ENCODE data around the gene MCM3AP.
"Not testable (repeated sequence)": the region's sequence is repeated elsewhere in the genome, so short reads cannot be mapped to it uniquely, and the experiment has no call there.

Gene MCM3AP

GRCh38 chr21:46310260-46310659 lies 24.8 kb upstream of the MCM3AP start:
- DNase-seq, result not testable (repeated sequence)

DNA sequence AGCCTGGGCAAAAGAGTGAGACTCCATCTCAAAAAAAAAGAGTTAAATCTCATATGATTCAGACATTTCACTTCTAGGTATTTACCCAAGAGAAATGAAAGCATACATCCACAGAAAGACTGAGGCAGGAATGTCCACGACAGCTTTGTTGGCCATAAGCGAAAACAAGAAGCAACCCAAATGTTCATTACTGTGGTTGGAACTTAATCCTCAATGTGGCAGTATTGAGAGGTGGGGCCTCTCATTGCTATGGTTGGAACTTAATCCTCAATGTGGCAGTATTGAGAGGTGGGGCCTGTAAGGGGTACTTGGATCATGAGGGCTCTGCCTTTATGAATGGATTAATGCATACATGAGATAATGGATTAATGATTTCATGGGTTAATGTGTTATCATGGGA lies 23.0 kb upstream of the MCM3AP start:
- no peak for DNase-seq

DNA sequence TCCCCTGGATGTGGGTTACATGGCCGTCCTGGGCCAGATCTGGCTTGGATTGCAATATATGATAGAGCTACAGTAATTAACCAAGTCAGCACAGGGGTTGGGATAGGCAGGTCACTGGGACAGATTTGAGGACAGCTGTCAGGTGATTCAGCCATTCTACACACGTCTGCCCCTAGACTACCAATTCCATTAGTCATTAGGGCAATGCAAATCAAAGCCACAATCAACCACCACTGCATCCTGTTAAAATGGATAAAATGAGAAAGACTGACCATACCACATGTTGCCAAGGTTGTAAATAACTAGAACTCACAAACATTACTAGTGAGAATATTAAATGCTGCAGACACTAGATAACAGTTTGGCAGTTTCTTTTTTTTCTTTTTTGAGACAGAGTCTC lies 22.2 kb upstream of the MCM3AP start:
- no peak for DNase-seq

DNA sequence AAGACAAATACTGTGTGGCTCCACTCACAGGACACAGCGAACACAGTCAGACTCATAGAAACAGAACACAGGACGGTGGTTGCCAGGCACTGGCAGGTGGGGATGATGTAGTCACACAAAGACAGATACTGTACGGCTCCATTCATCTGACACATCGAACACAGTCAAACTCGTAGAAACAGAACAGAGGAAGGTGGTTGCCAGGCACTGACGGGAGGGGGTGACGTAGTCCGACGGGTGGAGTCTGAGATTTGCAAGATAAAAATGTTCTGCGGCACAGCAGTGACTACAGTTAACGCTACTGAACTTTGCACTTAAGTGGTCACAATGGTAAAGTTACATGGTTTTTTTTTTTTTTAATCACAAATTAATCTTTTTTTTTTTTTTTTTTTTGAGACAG lies 19.5 kb upstream of the MCM3AP start:
- DNase-seq, result no peak

- DNase-seq, result no peak
Measured at GRCh38 chr21:46304437-46304836, 19.0 kb upstream of the MCM3AP start.

DNA sequence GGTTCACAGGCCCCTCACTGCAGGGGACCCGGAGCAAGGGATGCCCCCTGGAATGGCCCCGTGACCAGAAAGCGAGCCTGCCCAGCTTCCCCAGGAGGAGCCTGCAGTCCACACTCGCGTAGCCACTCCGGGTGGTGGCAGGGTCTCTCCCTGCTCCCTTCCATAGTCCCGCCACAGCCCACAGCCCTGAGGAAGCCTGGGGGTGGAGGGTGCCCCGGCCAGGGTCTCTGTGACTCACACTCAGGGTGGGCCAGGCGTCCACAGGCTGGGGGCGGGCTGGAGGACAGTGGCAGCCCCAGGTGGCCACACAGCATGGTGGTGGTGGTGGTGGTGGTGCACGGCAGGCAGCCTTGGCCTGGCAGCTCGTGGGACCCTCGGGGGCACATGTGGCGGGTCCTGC lies 16.3 kb upstream of the MCM3AP start:
- DNase-seq, result no peak

DNA sequence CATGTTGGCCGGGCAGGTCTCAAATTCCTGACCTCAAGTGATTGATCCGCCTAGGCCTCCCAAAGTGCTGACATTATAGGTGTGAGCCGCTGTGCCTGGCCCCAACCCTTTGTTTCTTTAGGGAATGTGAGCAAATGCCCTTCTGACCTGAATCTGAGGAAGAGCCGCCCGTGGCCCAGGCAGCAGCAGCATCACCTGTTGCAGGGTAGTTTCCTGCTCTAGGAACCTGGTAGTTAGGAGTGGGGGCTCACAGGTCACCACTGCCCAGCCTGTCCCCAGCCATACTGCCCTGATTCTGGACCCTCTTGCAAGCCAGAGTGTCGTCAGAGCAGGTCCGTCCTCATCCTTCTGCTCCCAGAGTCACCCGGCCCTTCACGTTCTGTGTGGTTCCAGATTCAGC lies 13.8 kb upstream of the MCM3AP start:
- no peak for DNase-seq

DNA sequence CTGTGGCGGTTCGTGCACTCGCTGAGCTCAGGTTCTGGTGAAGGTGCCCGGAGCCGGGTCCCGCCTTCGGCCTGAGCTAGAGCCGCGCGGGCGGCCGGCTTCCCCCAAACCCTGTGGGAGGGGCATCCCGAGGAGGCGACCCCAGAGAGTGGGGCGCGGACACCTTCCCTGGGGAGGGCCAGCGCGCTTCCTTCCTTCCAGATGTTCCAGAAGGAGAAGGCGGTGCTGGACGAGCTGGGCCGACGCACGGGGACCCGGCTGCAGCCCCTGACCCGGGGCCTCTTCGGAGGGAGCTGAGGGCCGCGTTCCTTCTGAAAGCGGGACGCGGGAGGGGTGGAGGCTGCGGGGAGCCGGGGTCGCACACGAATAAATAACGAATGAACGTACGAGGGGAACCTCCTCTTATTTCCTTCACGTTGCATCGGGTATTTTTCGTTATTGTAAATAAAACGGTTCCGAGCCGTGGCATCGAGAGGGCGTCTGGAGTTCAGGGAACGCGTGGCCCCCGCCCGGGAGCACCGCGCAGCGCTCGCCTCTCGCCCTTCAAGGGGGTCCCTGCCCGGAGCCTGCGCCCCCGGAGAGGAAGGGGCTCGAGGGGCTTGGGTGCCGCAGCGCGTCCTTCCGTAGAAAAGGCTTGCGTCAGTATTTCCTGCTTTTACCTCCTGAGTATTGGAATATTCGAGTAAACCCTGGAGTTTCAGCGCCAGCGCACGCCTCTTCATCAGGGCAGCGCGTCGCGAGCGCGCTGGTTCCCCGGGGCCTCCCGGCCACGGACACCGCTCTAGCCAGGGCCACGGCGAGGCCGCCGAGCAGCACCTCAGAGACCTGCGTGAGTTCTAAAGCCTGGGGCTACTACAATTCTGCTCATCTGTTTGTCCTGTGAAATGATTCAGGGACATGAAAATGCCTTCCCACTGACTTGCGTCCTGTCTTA lies 12.2 kb upstream of the MCM3AP start:
- DNase-seq, result no peak

- no peak for DNase-seq
Measured at GRCh38 chr21:46295996-46296752, 10.8 kb upstream of the MCM3AP start.

GRCh38 chr21:46295177-46295770 lies 9.9 kb upstream of the MCM3AP start:
- no peak for DNase-seq

DNA sequence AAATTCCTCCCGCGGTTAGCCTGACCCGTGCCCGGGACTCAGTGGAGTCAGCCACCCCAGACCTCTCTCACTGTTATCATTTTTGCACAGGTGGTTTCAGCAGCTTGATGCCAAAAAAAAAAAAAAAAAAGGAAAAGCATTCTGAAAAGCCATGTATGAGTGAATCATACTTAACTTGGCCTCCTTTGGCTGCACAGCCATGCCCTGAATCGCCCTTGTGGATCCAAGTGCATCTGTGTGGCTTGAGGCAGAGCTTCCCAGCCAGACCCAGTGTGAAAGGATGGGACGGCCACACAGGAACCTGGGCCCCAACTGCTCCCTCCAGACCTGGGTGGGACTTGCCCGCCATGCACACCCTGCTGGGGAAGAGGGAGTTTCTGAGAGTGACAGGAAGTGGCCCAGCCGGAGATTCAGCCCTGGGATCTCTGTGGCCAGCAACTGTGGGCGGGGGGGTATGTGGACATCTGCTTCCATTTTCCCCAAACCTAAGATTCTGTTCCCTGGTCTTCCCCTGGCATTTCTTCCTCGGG lies 9.3 kb upstream of the MCM3AP start:
- no peak for DNase-seq

GRCh38 chr21:46291561-46291960 lies 6.2 kb upstream of the MCM3AP start:
- no peak for DNase-seq

DNA sequence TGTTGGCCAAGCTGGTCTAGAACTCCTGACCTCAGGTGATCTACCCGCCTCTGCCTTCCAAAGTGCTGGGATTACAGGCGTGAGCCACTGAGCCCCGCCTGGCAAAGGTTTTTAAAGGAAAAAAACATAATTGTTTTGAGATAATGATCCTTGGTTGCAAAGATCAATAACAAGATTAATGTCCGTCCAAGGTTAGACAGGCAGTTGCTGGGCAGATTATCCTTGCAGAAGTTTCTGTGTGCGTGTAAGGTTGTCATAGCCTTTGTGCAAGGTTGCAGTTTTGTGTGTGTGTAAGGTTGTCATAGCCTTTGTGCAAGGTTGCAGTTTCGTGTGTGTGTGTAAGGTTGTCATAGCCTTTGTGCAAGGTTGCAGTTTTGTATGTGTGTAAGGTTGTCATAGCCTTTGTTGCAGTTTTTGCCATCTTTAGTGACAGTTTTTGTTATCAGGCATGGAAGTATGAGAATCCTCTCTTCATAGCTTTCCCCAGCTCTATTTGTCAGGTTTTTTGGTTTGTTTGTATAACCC lies 4.3 kb upstream of the MCM3AP start:
- no peak for DNase-seq

- no peak for DNase-seq
Measured at GRCh38 chr21:46287541-46287940, 2.1 kb upstream of the MCM3AP start.

GRCh38 chr21:46286648-46287002 lies 1.2 kb upstream of the MCM3AP start:
- DNase-seq, result no peak

DNA sequence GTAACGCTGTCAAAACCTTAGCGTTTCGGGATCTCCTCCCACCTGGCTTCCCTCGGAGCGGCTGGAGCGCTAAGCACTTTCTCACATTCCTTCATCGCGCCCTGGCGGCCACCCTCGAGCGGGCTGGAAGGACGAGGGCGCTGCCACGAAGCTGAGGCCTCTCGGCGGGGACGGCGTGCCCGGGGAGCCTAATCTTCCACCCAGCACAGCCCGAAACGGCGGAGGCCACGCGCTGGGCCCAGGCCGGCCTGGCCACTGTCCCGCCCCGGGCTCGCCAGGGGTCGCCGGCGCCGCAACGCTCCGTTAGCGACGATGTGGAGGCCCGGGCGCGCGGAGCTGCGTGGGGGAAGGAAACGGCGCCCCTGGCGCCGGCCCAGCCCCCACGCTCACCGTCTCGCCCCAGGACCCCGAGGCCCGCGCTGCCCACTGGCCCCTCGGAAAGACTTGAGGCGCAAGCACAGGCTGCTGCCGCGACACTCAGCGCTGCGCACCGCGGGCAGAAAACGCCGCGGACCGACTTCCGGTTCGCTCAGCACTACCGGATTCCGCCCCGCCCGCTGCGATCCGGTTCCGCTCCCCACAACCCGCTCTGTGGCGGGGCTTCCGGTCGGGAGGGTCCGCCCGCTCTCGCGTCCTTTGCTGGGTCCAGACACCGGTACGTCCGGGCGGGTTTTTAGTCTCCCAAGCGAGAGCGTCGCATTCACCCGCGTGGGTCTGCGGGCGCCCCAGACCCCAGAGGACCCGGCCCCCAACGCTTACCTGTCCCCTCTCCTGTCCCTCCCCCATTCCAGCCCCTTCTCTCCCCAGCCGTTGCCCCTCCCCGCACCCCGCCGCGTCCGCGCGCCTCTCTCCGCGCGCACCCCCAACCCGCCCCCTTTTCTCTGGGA lies 593 bp upstream of the MCM3AP start, which contains the start of gene YBEY:
YBEY (plus strand) TSS at position 582 of the 887 bp plus-strand sequence. CDS start 572 bp downstream, outside the sequence.
- DNase-seq, result peak; percentile 83 to 93

GRCh38 chr21:46284733-46285132 lies 678 bp downstream of the MCM3AP start:
- no peak for DNase-seq

- peak; percentile 27 to 44 for DNase-seq
Measured at GRCh38 chr21:46284077-46284644, 1.2 kb downstream of the MCM3AP start.

DNA sequence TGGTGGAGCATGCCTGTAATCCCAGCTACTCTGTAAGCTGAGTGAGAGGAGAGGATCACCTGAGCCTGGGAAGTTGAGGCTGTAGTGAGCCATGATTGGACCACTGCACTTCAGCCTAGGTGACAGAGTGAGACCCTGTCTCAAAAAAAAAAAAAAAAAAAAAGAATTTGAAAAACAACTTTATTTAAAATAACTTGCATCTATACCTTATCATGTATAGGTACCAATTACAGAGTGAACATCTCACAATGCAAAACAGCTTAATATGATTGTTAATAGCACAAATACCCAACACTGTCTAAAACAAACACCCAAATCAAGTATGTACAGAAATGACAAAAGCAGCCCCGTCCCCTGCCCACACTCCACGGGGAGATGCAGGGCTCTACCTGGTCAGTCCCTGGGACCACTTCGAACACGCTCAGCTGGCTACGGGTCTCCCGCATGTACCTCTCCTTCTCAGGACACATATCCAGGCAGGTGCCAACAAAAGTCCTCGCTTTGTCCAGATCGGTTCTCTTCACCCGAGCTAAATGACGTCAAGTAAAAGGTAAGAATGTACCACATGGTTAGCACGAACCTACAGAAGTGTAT lies 10.5 kb downstream of the MCM3AP start:
- DNase-seq, result no peak

DNA sequence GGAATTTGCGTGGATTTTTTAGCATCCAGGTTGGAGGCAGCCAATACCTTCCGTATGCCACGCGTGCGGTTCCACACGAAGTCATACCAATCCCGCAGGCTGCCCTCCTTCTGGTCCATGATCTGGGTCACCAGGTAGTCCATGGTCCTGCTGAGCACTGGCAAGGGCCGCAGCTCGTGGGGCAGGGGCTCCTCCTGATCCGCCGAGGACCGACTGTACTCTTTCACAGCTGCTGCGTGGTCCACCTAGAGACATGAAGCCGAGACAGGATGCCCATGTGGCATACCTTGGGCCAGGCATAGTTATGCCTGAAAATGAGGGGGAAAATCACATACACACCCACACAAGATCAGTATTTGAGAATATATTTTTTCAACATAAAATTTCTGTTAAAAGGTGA lies 12.1 kb downstream of the MCM3AP start:
- no peak for DNase-seq

DNA sequence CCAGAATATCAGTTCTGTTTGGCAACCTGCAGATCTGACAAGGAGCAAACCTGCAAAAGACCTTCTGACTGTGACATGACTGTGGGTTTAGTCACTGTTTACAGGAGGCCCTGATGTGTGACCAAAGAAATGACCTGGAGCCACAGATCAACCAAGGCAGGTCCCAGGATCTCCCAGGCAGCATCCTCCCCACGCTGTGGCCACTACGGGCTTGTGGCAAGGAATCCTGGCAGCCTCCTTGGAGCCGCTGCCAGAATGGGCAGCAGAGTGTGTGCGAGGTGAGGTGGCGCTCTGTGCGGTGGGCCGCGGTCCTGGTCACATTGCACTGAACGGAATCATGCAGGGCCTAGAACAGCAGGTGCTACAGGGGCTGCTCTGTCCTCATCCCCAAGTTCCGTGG lies 15.9 kb downstream of the MCM3AP start:
- no peak for DNase-seq

All from SHP77 (cell line).